Eye (tissue), 1 donor: ENCODE results near the gene GPR107.

Source experiments
- DNase-seq: peaks from one replicate; pipeline ENCODE4 v3.0.0-alpha.2; 2015

The GPR107 gene

GRCh38 chr9:130138171-130138653 is 84.5 kb downstream of the GPR107 start:
- DNase-seq, result peak; percentile 84

DNA sequence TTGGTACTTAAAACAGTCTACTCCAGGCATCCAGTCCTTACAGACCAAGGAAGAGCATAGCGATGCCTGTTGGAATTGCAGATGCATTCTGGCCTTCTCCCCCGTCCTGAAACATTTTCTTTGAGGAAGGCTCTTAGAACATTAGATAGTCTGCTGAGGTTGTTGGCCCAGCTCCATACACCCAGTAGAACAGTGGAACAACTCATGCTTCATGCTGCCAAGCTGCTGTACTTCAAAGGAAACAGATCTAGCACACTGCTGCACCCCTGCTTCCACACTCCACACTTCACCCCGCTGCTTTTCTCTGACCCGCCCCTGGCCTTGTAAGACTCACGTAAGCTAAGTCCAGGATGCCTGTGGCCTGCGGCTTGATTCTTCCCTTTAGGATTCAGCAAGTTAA is 85.1 kb downstream of the GPR107 start:
- peak; percentile 66 for DNase-seq

GRCh38 chr9:130139251-130139650 is 85.5 kb downstream of the GPR107 start:
- peak; percentile 74 for DNase-seq

DNA sequence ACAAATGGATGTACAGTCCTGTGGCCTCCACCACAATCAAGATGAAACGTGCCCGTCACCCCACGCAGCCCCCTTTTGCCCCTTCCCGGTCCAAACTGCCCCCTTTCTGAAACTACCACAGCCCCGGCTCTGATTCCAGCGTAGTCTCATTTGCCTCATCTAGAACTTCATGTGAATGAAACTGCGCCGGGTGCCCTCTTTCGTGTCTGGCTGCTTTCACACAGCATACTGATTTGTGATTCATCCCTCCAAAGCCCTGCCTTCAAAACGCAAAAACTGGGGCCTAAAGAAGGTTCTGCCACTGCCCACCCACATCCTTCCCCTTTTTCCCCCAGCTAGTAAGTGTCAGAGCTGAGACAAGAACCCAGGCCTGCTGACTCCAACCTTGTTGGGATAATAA is 87.0 kb downstream of the GPR107 start:
- no peak for DNase-seq

- no peak for DNase-seq
Measured at GRCh38 chr9:130142056-130142455, 88.3 kb downstream of the GPR107 start.

DNA sequence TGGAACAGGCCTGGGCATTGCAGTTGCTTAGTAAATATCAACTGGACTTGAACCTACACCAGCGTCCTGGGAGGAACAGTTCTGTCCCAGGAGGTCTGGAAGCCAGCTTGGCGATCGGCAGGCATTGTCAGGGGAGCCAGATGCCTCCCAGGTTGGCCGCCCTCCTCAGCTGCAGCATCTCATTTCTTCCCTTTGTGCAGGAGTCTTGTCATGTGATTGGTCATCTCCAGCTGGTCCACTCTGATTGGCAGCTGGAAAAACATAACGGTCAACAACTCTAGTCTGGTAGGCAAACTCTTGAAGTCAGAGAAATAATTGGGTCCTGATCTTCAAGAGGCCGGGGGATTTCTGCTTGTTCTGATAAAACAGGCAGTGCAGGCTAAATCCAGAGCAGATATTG is 88.9 kb downstream of the GPR107 start:
- peak; percentile 73 for DNase-seq

DNA sequence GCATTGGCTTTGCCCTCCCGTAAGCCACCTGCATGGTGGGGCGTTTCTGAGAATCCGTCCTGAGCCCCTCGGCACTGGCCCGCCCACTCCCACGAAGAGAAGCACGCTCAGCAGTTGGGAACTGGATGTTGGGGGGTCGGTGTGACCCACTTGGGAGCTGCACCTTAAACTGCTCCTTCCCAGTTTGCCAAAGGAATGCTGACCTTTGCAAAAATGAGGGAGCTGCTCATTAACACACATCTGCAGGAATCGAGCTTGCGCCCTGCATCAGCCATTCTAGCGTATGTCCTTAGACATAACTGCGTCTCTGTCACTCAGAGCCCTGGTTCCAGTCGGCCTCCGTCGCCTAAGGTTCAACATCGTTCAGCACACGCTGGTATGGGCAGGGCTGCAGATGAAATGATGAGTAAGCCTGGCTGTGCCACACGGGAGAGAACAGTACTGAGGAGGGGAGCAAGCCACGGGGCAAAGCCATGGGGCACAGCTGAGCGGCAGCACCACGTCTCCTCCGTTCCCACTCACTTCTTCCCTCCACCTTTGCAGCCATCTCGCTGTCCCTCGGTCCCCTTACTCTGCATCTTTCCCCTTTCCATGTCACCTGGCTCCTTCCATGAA is 89.7 kb downstream of the GPR107 start:
- no peak for DNase-seq

DNA sequence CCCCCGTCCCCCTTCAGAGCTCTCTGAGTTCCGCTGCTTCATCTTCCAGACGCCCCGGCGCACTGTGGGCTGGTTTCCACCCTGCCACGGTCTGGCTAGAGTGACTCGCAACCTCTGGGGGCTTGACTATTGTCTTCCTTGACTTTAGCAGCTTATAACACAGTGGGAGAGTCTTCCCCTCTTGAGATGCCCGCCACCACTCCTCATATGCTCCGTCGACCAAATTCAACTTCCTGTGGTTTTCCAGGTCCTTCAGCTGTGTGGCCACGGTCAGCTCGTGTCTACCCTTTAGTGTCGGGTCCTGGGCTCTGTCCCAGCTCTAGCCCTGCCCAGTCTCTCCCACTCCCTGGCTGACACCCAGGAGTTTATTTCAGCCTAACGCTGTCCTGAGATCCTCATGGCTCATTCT is 90.3 kb downstream of the GPR107 start:
- DNase-seq, result no peak

- DNase-seq, result no peak
Measured at GRCh38 chr9:130144703-130145102, 91.0 kb downstream of the GPR107 start.

GRCh38 chr9:130145658-130146057 is 92.0 kb downstream of the GPR107 start:
- DNase-seq, result no peak

GRCh38 chr9:130147198-130147597 is 93.5 kb downstream of the GPR107 start:
- DNase-seq, result no peak

DNA sequence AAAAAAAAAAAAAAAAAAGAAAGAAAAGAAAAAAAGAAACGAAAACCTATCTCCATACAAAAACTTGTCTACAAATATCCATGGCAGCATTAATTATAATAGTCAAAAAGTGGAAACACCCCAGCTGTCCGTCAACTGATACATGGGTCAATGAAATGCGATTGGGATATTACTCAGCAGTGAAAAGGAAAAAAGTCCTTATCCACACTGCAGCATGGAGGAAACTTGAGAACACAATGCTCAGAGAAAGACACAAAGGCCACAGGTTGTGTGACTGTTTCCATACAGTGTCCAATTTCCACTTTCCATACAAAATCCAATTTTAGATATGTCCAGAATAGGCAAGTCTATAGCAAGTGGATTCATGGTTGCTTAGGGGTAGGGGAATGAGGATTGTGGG is 94.2 kb downstream of the GPR107 start:
- no peak for DNase-seq

DNA sequence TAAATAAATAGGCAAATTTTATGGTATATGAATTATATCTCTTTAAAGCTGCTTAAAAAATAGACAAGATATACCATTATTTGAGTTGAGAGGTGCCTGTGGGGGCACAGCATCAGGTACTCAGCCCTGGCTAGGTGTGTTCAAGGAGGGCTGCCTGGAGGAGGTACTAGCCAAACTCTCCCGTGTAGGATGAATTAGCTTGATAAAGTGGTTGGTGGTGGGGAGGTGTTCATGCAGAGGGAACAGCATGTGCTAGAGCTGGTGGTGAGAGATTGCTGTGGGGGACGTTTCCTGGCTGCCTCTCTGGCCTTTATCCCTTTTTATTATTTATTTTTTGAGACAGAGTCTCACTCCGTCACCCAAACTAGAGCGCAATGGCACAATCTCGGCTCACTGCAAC is 95.3 kb downstream of the GPR107 start:
- DNase-seq, result no peak

DNA sequence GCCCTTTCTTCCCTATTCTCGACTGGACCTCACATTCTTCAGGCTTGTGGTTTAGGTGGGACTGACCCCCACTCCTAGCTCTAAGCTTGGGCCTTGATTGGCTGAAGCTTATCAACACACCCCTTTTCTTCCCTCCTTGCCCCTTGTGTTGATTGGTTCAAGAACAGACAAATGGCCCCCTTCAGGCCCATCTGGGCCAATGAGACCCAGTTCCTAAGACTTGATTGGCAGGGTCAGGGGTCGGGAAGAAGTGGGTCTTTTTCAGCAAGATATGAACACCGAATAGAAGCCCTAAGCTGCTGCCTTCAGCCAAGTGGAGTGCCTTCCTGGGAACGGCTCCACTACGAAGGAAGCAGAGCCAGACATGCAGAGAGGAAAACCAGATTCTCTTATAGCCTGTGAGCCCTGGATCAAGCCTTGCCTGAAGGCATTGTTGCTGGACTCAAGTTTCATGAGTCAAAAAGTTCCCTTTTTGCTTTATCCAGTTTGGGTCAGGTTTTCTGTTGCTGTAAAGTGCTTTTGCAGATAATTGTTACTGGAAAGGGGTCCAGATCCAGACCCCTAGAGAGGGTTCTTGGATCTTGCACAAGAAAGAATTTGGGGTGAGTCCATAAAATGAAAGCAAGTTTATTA is 96.1 kb downstream of the GPR107 start:
- no peak for DNase-seq

DNA sequence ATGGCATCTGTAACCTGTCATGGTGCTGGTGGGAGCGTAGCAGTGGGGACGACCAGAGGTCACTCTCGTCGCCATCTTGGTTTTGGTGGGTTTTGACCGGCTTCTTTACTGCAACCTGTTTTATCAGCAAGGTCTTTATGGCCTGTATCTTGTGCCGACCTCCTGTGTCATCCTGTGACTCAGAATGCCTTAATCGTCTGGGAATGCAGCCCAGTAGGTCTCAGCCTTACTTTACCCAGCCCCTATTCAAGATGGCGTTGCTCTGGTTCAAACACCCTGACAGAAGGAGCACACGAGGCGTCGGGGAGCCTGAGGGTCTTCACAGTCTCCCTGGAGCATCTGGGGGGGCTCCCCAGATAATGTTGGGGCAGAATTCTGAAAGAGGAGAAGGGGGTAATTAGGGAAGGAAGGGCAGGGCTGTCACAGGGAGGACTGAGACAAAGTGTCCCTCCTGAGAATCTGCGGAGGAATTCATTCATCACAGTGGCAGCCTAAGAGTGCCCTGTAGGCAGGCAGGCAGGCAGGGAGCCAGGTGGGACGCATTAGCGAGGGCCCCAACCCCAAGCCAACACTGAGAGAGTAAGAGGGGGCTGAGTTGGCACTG is 97.2 kb downstream of the GPR107 start:
- no peak for DNase-seq

DNA sequence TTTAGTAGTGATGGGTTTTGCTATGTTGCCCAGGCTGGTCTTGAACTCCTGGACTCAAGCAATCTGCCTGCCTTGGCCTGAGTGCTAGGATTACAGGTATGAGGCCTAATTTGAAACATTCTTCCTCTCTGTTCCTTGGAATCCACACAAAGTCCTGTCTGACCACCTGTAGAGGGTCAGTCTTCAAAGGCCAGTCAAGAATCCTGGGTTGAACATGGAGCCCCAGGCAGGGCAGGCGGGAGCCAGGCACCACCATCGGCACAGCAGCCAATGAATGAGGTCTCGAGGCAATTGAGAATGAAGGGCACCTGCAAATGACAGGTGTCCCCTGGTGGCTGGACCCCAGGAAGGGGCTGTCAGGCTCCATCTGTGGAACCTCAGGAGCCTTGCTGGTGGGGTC is 101.1 kb downstream of the GPR107 start:
- DNase-seq, result no peak

- DNase-seq, result no peak
Measured at GRCh38 chr9:130155647-130156046, 101.9 kb downstream of the GPR107 start.

GRCh38 chr9:130156672-130157071 is 103.0 kb downstream of the GPR107 start:
- no peak for DNase-seq

- no peak for DNase-seq
Measured at GRCh38 chr9:130157079-130157478, 103.4 kb downstream of the GPR107 start.

DNA sequence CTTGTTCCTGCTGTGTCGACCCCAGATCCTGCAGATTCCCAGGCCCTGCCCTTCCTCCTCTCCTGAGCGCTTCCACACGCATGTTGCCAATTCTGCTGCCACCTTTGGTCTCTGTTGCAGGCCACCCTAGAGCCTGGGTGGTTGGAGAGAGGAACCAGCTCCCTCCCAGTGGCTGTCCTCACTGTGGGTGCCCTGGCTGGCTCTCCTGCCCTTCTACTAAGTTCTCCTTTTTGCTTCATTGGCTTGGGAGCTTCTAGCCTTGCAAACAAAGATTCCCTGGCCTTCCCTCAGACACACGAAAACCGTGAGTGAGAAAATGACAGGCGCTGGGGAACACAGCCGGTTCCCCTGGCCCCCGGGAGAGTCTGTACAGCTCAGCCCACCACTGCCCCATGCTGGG is 104.3 kb downstream of the GPR107 start:
- DNase-seq, result no peak

- no peak for DNase-seq
Measured at GRCh38 chr9:130159057-130159456, 105.4 kb downstream of the GPR107 start.

DNA sequence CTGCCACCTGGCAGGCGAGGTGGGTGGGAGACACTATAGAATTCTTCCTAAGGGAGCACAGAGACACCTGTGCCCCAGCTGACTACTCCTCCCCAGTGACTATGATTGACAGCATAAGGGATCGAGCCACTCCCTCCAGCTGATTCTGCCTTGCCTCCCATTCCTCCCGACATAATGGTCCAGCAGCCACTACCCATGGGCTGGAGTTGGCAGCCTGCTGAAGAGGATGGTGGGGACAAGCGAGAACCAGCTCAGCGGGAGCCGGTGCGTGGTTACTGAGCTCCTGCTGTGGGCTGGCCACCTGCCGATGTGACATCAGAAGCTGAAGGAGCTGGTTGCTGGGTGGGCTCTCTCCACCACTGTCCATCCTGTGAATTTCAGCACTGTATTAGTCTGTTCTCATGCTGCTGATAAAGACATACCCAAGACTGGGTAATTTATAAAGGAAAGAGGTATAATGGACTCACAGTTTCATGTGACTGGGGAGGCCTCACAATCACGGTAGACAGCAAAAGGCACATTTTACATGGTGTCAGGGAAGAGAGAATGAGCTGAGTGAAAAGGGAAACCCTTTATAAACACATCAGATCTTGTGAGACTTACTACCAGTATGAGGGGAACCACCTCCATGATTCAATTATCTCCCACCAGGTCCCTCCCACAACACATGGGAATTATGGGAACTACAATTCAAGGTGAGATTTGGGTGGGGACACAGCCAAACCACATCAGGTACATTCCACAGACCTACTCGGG is 106.4 kb downstream of the GPR107 start:
- peak; percentile 53 for DNase-seq

DNA sequence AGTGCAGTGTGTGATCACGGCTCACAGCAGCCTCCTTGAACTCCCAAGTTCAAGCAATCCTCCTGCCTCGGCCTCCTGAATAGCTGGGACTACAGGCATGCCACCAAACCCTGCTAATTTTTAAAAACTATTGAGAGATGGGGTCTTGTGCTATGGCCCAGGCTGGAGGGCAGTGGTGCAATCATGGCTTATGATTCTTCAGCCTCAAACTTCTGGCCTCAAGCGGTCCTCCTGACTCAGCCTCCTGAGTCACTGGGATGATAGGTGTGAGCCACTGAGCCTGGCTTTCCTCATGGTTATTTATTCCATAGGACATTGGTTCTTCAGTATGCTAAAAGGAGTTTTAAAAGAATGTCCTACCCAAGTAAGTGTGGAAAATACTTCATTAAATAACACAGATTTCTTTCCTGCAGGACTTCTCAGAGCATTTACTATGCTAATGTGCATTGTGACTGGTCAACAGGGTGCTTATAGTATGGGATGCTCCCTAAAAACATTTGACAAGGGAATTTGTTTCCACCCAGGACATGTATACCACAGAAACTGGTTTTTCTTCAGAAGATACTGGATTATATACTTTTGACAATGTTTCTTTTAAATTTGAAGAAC is 107.3 kb downstream of the GPR107 start:
- DNase-seq, result no peak
